Measurements from ENCODE around the gene KCNN3.

- TF ChIP-seq CTCF (IDR thresholded peaks at IDR 0.05; ENCODE audit: poor library complexity, severe bottlenecking), result no peak
- TF ChIP-seq EP300 (conservative IDR thresholded peaks at IDR 0.05; ENCODE audit: poor library complexity, severe bottlenecking), result no peak
Observed at GRCh38 chr1:154843636-154844296, 26.3 kb downstream of the KCNN3 start.
